ENCODE results near the gene FYTTD1.

FYTTD1 gene

GRCh38 chr3:197820550-197821335 is 71.1 kb downstream of the FYTTD1 start:
- H3K36me3 ChIP-seq (ENCODE audit: insufficient read depth, low read length) = peaks cover 27% of the 10 kb centered on the region; the same call in 1 of the 2 replicates
- H3K4me2 ChIP-seq (ENCODE audit: low read depth, low read length, poor library complexity, severe bottlenecking) = no peak overlapping the region
- H3F3A ChIP-seq (ENCODE audit: low read depth) = no peaks in the 10 kb centered on the region
- no peaks in the 10 kb centered on the region for H3K9me3 ChIP-seq (ENCODE audit: insufficient read depth, low read depth, low read length)
- H4K20me1 ChIP-seq (ENCODE audit: insufficient read depth, low read length, poor library complexity, severe bottlenecking) = no peaks in the 10 kb centered on the region
- no peaks in the 10 kb centered on the region for H3K79me2 ChIP-seq (ENCODE audit: insufficient read depth, low read length)
- no peaks in the 10 kb centered on the region for H3K9me2 ChIP-seq (replicated peaks; ENCODE audit: low read depth, low read length)
- H3K27me3 ChIP-seq (ENCODE audit: insufficient read depth, low read length, poor library complexity, severe bottlenecking) = no peaks in the 10 kb centered on the region
- no peak overlapping the region for H3K4me3 ChIP-seq (ENCODE audit: low read length, poor library complexity, severe bottlenecking)
- peaks cover 8% of the 10 kb centered on the region for H3K4me1 ChIP-seq (ENCODE audit: insufficient read depth, low read length, poor library complexity, severe bottlenecking)
- H3K9ac ChIP-seq (ENCODE audit: low read depth, low read length, poor library complexity, severe bottlenecking) = no peak overlapping the region
- no peak overlapping the region for H2AFZ ChIP-seq (ENCODE audit: low read length)
- TF ChIP-seq, protein P1, sequence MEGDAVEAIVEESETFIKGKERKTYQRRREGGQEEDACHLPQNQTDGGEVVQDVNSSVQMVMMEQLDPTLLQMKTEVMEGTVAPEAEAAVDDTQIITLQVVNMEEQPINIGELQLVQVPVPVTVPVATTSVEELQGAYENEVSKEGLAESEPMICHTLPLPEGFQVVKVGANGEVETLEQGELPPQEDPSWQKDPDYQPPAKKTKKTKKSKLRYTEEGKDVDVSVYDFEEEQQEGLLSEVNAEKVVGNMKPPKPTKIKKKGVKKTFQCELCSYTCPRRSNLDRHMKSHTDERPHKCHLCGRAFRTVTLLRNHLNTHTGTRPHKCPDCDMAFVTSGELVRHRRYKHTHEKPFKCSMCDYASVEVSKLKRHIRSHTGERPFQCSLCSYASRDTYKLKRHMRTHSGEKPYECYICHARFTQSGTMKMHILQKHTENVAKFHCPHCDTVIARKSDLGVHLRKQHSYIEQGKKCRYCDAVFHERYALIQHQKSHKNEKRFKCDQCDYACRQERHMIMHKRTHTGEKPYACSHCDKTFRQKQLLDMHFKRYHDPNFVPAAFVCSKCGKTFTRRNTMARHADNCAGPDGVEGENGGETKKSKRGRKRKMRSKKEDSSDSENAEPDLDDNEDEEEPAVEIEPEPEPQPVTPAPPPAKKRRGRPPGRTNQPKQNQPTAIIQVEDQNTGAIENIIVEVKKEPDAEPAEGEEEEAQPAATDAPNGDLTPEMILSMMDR (conservative IDR thresholded peaks at IDR 0.05; ENCODE audit: low read length) = no peak
- TF ChIP-seq EZH2phosphoT487 (IDR thresholded peaks at IDR 0.05; ENCODE audit: borderline replicate concordance) = no peak

GRCh38 chr3:197829397-197830045 is 79.8 kb downstream of the FYTTD1 start:
- Histone ChIP-seq H3K4me2 (ENCODE audit: low read depth, low read length, poor library complexity, severe bottlenecking) (no peak overlapping the region), H3K36me3 (ENCODE audit: insufficient read depth, low read length) (peaks cover 49% of the 10 kb centered on the region), H3K9ac (ENCODE audit: low read depth, low read length, poor library complexity, severe bottlenecking) (no peak overlapping the region), H3K9me2 (replicated peaks; ENCODE audit: low read depth, low read length) (no peaks in the 10 kb centered on the region), H4K20me1 (ENCODE audit: insufficient read depth, low read length, poor library complexity, severe bottlenecking) (no peaks in the 10 kb centered on the region), H3K4me1 (ENCODE audit: insufficient read depth, low read length, poor library complexity, severe bottlenecking) (no peaks in the 10 kb centered on the region), H3K9me3 (ENCODE audit: insufficient read depth, low read depth, low read length) (no peaks in the 10 kb centered on the region), H3F3A (ENCODE audit: low read depth) (no peaks in the 10 kb centered on the region), H3K27me3 (ENCODE audit: insufficient read depth, low read length, poor library complexity, severe bottlenecking) (no peaks in the 10 kb centered on the region), H2AFZ (ENCODE audit: low read length) (no peak overlapping the region), H3K79me2 (ENCODE audit: insufficient read depth, low read length) (no peaks in the 10 kb centered on the region), H3K4me3 (ENCODE audit: low read length, poor library complexity, severe bottlenecking) (no peak overlapping the region)
- TF ChIP-seq, protein P1 (conservative IDR thresholded peaks at IDR 0.05; ENCODE audit: low read length) = no peak
- TF ChIP-seq EZH2phosphoT487 (IDR thresholded peaks at IDR 0.05; ENCODE audit: borderline replicate concordance) = no peak

- no peaks in the 10 kb centered on the region for H3K79me2 ChIP-seq (ENCODE audit: insufficient read depth, low read length)
- no peaks in the 10 kb centered on the region for H4K20me1 ChIP-seq (ENCODE audit: insufficient read depth, low read length, poor library complexity, severe bottlenecking)
- H2AFZ ChIP-seq (ENCODE audit: low read length) = no peak overlapping the region
- no peaks in the 10 kb centered on the region for H3F3A ChIP-seq (ENCODE audit: low read depth)
- H3K9me2 ChIP-seq (replicated peaks; ENCODE audit: low read depth, low read length) = no peaks in the 10 kb centered on the region
- peaks cover 49% of the 10 kb centered on the region for H3K36me3 ChIP-seq (ENCODE audit: insufficient read depth, low read length)
- no peak overlapping the region for H3K9ac ChIP-seq (ENCODE audit: low read depth, low read length, poor library complexity, severe bottlenecking)
- H3K9me3 ChIP-seq (ENCODE audit: insufficient read depth, low read depth, low read length) = no peaks in the 10 kb centered on the region
- no peaks in the 10 kb centered on the region for H3K27me3 ChIP-seq (ENCODE audit: insufficient read depth, low read length, poor library complexity, severe bottlenecking)
- no peak overlapping the region for H3K4me2 ChIP-seq (ENCODE audit: low read depth, low read length, poor library complexity, severe bottlenecking)
- no peak for TF ChIP-seq EZH2phosphoT487 (IDR thresholded peaks at IDR 0.05; ENCODE audit: borderline replicate concordance)
- TF ChIP-seq, protein P1 (conservative IDR thresholded peaks at IDR 0.05; ENCODE audit: low read length) = no peak
- H3K4me1 ChIP-seq (ENCODE audit: insufficient read depth, low read length, poor library complexity, severe bottlenecking) = no peaks in the 10 kb centered on the region
- H3K4me3 ChIP-seq (ENCODE audit: low read length, poor library complexity, severe bottlenecking) = no peak overlapping the region
These were observed 80.8 kb downstream of the FYTTD1 start for GRCh38 chr3:197830308-197830966.

Measured in Loucy (cell line).